Thoracic aorta (tissue), 2 donors: ENCODE results near the gene SOAT1. TPM values are rescaled to one million over a fixed set of nuclear protein-coding genes. Genes with fewer than 3 reads are reported as not detected.
"Not testable (repeated sequence)": the region's sequence is repeated elsewhere in the genome, so short reads cannot be mapped to it uniquely, and the experiment has no call there.

Experiments used
- ATAC-seq: fragments of 150-250 bp; one replicate; pipeline ENCODE4 v1.8.0; 2017; ENCODE audit warnings: low read depth; ENCODE audit not compliant: insufficient number of reproducible peaks, low FRiP score
- DNase-seq: peaks from one replicate; pipeline ENCODE4 v3.0.0-alpha.2; 2020; ENCODE audit warnings: low spot score
- H3K27ac ChIP-seq, 2 donors: fragments of 200-600 bp; sonication (generic); 1 replicate in 1 of 2; 2 replicates in 1 of 2; pipeline ENCODE4 v1.5.1; 2016; ENCODE audit warnings: mild to moderate bottlenecking in 2 of 2, moderate library complexity in 2 of 2
- H3K27me3 ChIP-seq: fragments of 200-600 bp; sonication (generic); replicated peaks from 2 replicates; pipeline ENCODE4 v1.6.0; 2016; ENCODE audit warnings: mild to moderate bottlenecking; ENCODE audit not compliant: insufficient read depth
- H3K36me3 ChIP-seq: fragments of 200-600 bp; sonication (generic); one replicate; pipeline ENCODE4 v1.5.1; 2016
- H3K4me1 ChIP-seq, 2 donors: fragments of 200-600 bp; sonication (generic); 1 replicate in 1 of 2; 2 replicates in 1 of 2; pipeline versions ENCODE4 v1.5.1 to v1.6.0; 2016; ENCODE audit warnings: low read depth in 2 of 2, mild to moderate bottlenecking in 1 of 2; ENCODE audit not compliant: control insufficient read depth in 1 of 2
- H3K4me3 ChIP-seq: fragments of 200-600 bp; sonication (generic); 2 replicates; pipeline ENCODE4 v1.5.1; 2016; ENCODE audit warnings: mild to moderate bottlenecking
- H3K9me3 ChIP-seq: fragments of 200-600 bp; sonication (generic); 2 replicates; pipeline ENCODE4 v1.5.1; 2016
- total RNA-seq, 2 donors: library from RNA; depleted of rRNA; stranded (reverse); fragments of >200 nt; gene quantifications; one replicate each; pipeline versions ENCODE4 v1.1.0 to v1.2.3, GENCODE V29; 2016
- TF ChIP-seq, protein P1 (sequence below): fragments of 200-600 bp; sonication (generic); IDR thresholded peaks from one replicate; pipeline ENCODE4 v1.5.1; 2019; ENCODE audit warnings: antibody characterized with exemption

Gene SOAT1
- total RNA-seq, 2 donors from 2014 or later, result 14.5 to 29.5 TPM

GRCh38 chr1:179380299-179380698 is 86.7 kb downstream of the SOAT1 start:
- Histone ChIP-seq H3K36me3 (no peaks in the 10 kb centered on the region), H3K4me1 (no peaks in the 10 kb centered on the region), H3K27me3 (no peaks in the 10 kb centered on the region), H3K4me3 (no peak overlapping the region), H3K27ac (no peak overlapping the region), H3K9me3 (no peaks in the 10 kb centered on the region)
- TF ChIP-seq, protein P1, sequence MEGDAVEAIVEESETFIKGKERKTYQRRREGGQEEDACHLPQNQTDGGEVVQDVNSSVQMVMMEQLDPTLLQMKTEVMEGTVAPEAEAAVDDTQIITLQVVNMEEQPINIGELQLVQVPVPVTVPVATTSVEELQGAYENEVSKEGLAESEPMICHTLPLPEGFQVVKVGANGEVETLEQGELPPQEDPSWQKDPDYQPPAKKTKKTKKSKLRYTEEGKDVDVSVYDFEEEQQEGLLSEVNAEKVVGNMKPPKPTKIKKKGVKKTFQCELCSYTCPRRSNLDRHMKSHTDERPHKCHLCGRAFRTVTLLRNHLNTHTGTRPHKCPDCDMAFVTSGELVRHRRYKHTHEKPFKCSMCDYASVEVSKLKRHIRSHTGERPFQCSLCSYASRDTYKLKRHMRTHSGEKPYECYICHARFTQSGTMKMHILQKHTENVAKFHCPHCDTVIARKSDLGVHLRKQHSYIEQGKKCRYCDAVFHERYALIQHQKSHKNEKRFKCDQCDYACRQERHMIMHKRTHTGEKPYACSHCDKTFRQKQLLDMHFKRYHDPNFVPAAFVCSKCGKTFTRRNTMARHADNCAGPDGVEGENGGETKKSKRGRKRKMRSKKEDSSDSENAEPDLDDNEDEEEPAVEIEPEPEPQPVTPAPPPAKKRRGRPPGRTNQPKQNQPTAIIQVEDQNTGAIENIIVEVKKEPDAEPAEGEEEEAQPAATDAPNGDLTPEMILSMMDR, result no peak
- no peak for ATAC-seq
- DNase-seq, result no peak

DNA sequence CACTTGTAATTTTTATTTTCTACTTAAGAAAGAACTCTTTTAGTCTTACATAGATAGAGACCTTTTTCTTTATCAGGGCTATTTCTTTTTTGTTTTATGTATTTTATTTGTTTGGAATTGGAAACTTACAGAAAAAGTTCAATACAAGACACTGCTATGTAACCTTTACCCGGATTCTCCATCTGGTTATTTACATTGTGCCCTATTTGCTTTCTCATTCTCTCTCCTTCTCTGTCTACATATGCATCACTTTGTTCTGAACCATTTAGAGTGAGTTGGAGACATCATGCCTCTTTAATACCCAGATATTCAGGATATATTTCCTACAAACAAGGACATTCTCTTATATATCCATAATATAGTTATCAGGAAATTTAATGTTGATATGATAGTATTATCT is 90.4 kb downstream of the SOAT1 start:
- DNase-seq (no peak), ATAC-seq (no peak)
- no peak overlapping the region for H3K4me3 ChIP-seq
- TF ChIP-seq, protein P1, result no peak
- H3K27ac ChIP-seq, result no peak overlapping the region
- H3K27me3 ChIP-seq, result no peaks in the 10 kb centered on the region
- no peaks in the 10 kb centered on the region for H3K4me1 ChIP-seq
- H3K9me3 ChIP-seq, result no peaks in the 10 kb centered on the region
- no peaks in the 10 kb centered on the region for H3K36me3 ChIP-seq

- Histone ChIP-seq H3K27ac (no peak overlapping the region), H3K4me3 (no peak overlapping the region), H3K9me3 (no peaks in the 10 kb centered on the region), H3K4me1 (no peaks in the 10 kb centered on the region), H3K27me3 (no peaks in the 10 kb centered on the region), H3K36me3 (no peaks in the 10 kb centered on the region)
- DNase-seq (no peak), ATAC-seq (no peak)
- TF ChIP-seq, protein P1, result no peak
Observed at GRCh38 chr1:179385510-179385909, 91.9 kb downstream of the SOAT1 start.

DNA sequence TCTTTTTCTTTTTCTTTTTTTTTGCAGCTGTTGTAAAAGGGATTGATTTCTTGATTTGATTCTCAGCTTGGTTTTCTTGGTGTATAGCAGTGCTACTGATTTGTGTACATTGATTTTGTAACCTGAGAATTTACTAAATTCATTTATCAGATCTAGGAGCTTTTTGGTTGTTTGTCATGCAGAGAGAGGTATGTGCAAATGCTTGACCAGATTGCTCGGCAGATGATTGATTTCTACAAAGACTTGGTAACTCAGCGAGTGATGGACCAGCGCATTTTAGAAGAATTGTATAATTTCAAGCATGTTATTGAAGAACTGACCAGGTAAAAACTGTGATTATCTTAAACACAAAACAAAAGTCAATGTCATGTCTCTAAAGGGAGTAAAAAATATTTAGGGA is 100.1 kb downstream of the SOAT1 start:
- no peak for DNase-seq
- no peaks in the 10 kb centered on the region for H3K36me3 ChIP-seq
- no peak overlapping the region for H3K27ac ChIP-seq
- no peak overlapping the region for H3K4me3 ChIP-seq
- TF ChIP-seq, protein P1, result no peak
- H3K4me1 ChIP-seq, result no peaks in the 10 kb centered on the region
- ATAC-seq, result no peak
- peaks cover 4% of the 10 kb centered on the region for H3K9me3 ChIP-seq
- H3K27me3 ChIP-seq, result no peaks in the 10 kb centered on the region

GRCh38 chr1:179399399-179399798 is 105.8 kb downstream of the SOAT1 start:
- not testable (repeated sequence) for ATAC-seq, H3K27me3 ChIP-seq, H3K4me3 ChIP-seq, H3K4me1 ChIP-seq, DNase-seq, H3K36me3 ChIP-seq, H3K27ac ChIP-seq, H3K9me3 ChIP-seq

Other genes with a start within 250 kb of the SOAT1 start
- gene TOR3A, start 211.7 kb upstream of the SOAT1 start, total RNA-seq, result 10 to 100 TPM; 37.4 to 69.2 TPM
- 10 to 100 TPM; 23.6 to 62.4 TPM for gene ABL2, start 64.1 kb upstream of the SOAT1 start, total RNA-seq
- gene AXDND1, start 72.2 kb downstream of the SOAT1 start, total RNA-seq, result not detected